Activated B cell treated with CpG ODN at 0.5 μM for 24 hours (primary cell): Measurements from ENCODE around the gene KIAA0825. TPM values are rescaled to one million over a fixed set of nuclear protein-coding genes. Genes with fewer than 3 reads are reported as not detected.

Experiments used
- ATAC-seq: fragments of 200-7000 bp; cut with Tn5 transposase; one replicate; pipeline ENCODE4 v1.10.0; 2021; ENCODE audit warnings: low read depth, mild to moderate bottlenecking, moderate library complexity
- CTCF ChIA-PET: fragments of 350-600 bp; sonication (Branson Sonifier 250); formaldehyde crosslinking; loops from one replicate; lab custom pipeline; 2021; ENCODE audit warnings: antibody characterized with exemption; lab: Charles Lee
- POLR2A ChIA-PET: fragments of 350-600 bp; sonication (Branson Sonifier 250); formaldehyde crosslinking; loops from one replicate; lab custom pipeline; 2021; ENCODE audit warnings: antibody characterized with exemption; lab: Charles Lee
- DNase-seq: peaks from one replicate; pipeline ENCODE4 v3.0.0; 2022
- H3K27ac Mint-ChIP-seq: one replicate; pipeline ENCODE4 v1.8.0; 2020; ENCODE audit warnings: mixed read lengths
- H3K27me3 Mint-ChIP-seq: one replicate; pipeline ENCODE4 v1.8.0; 2021; ENCODE audit warnings: mixed read lengths
- H3K36me3 Mint-ChIP-seq: one replicate; pipeline ENCODE4 v1.8.0; 2021; ENCODE audit warnings: low read depth, mixed read lengths
- H3K4me1 Mint-ChIP-seq: one replicate; pipeline ENCODE4 v1.8.0; 2021; ENCODE audit warnings: mixed read lengths
- H3K4me3 Mint-ChIP-seq: one replicate; pipeline ENCODE4 v1.8.0; 2020; ENCODE audit warnings: mild to moderate bottlenecking, mixed read lengths
- H3K9me3 Mint-ChIP-seq: one replicate; pipeline ENCODE4 v1.8.0; 2020; ENCODE audit warnings: mixed read lengths
- intact Hi-C: fragments of 100-400 bp; cut with micrococcal nuclease; formaldehyde crosslinking; loops from one replicate; pipeline ENCODE4 v1.15.1; 2024
- total RNA-seq: library from RNA; stranded (reverse); gene quantifications from 2 replicates; pipeline ENCODE4 v1.2.3, GENCODE V29; 2022
- TF ChIP-seq, protein P1 (sequence below): fragments of 200-600 bp; IDR thresholded peaks from one replicate; pipeline ENCODE4 v1.8.0; 2022; ENCODE audit warnings: antibody characterized with exemption, mild to moderate bottlenecking

KIAA0825 gene
- total RNA-seq, 1 donor from 2014 or later: 2.3 TPM

GRCh38 chr5:94508461-94509148 lies 109.8 kb downstream of the KIAA0825 start:
- no peaks in the 10 kb centered on the region for H3K27me3 Mint-ChIP-seq
- H3K9me3 Mint-ChIP-seq: no peaks in the 10 kb centered on the region
- CTCF ChIA-PET: no interaction called here
- TF ChIP-seq, protein P1, sequence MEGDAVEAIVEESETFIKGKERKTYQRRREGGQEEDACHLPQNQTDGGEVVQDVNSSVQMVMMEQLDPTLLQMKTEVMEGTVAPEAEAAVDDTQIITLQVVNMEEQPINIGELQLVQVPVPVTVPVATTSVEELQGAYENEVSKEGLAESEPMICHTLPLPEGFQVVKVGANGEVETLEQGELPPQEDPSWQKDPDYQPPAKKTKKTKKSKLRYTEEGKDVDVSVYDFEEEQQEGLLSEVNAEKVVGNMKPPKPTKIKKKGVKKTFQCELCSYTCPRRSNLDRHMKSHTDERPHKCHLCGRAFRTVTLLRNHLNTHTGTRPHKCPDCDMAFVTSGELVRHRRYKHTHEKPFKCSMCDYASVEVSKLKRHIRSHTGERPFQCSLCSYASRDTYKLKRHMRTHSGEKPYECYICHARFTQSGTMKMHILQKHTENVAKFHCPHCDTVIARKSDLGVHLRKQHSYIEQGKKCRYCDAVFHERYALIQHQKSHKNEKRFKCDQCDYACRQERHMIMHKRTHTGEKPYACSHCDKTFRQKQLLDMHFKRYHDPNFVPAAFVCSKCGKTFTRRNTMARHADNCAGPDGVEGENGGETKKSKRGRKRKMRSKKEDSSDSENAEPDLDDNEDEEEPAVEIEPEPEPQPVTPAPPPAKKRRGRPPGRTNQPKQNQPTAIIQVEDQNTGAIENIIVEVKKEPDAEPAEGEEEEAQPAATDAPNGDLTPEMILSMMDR: no peak
- intact Hi-C loops: no loop called here
- H3K4me1 Mint-ChIP-seq: no peaks in the 10 kb centered on the region
- no peak for ATAC-seq
- no peak overlapping the region for H3K27ac Mint-ChIP-seq
- no peak for DNase-seq
- POLR2A ChIA-PET: no interaction called here
- no peaks in the 10 kb centered on the region for H3K36me3 Mint-ChIP-seq
- H3K4me3 Mint-ChIP-seq: no peak overlapping the region

DNA sequence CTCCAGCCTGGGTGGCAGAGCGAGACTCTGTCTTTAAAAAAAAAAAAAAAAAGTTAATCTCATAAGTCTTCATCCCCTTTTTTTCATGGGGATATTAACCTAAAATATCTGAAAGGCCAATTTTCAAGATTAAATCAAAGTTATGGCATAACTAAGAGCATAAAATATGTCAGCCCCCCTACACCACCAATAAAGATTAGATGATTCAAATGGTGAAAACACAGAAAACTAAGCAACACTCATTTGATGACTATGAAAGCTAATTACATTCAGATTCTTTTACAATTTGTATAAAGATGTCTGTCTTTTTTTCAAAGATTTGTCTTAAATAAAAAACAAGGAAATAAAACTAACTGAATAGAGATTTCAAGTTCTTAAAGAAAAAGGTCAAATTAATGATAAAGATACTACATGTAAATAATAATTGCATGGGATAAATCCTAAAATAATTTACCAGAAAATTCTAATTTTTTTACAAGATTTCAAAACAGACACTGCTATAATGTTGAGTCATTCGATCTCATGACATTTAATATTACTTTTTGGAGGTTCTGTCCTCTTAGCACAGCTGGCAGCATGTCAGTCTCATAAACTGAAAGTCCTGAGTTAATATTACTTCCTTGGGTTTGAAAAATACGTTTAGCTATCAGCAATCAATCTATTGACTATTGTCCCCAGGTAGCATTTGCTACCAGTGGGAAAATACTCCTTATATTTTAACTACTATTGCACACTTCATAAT lies 112.9 kb downstream of the KIAA0825 start:
- Mint-ChIP-seq H3K4me1 (no peaks in the 10 kb centered on the region), H3K36me3 (no peaks in the 10 kb centered on the region), H3K4me3 (no peak overlapping the region), H3K9me3 (no peaks in the 10 kb centered on the region), H3K27ac (no peak overlapping the region), H3K27me3 (no peaks in the 10 kb centered on the region)
- TF ChIP-seq, protein P1: no peak
- intact Hi-C loops: no loop called here
- ATAC-seq: no peak
- POLR2A ChIA-PET: no interaction called here
- CTCF ChIA-PET: no interaction called here
- DNase-seq: no peak

GRCh38 chr5:94503677-94504076 lies 114.7 kb downstream of the KIAA0825 start:
- POLR2A ChIA-PET: no interaction called here
- no peak for ATAC-seq
- no peaks in the 10 kb centered on the region for H3K9me3 Mint-ChIP-seq
- DNase-seq: no peak
- no peak overlapping the region for H3K27ac Mint-ChIP-seq
- TF ChIP-seq, protein P1: no peak
- intact Hi-C loops: no loop called here
- CTCF ChIA-PET: no interaction called here
- no peak overlapping the region for H3K4me3 Mint-ChIP-seq
- H3K27me3 Mint-ChIP-seq: no peaks in the 10 kb centered on the region
- no peaks in the 10 kb centered on the region for H3K4me1 Mint-ChIP-seq
- no peaks in the 10 kb centered on the region for H3K36me3 Mint-ChIP-seq

- no peak overlapping the region for H3K4me3 Mint-ChIP-seq
- ATAC-seq (no peak), DNase-seq (no peak)
- H3K4me1 Mint-ChIP-seq: no peaks in the 10 kb centered on the region
- intact Hi-C loops: no loop called here
- TF ChIP-seq, protein P1: no peak
- H3K9me3 Mint-ChIP-seq: no peaks in the 10 kb centered on the region
- H3K27ac Mint-ChIP-seq: no peak overlapping the region
- CTCF ChIA-PET: no interaction called here
- no peaks in the 10 kb centered on the region for H3K36me3 Mint-ChIP-seq
- POLR2A ChIA-PET: no interaction called here
- H3K27me3 Mint-ChIP-seq: no peaks in the 10 kb centered on the region
Observed at GRCh38 chr5:94501365-94501764, 117.0 kb downstream of the KIAA0825 start.

GRCh38 chr5:94499806-94500205 lies 118.6 kb downstream of the KIAA0825 start:
- Mint-ChIP-seq H3K27ac (no peak overlapping the region), H3K4me1 (no peaks in the 10 kb centered on the region), H3K4me3 (no peak overlapping the region), H3K9me3 (no peaks in the 10 kb centered on the region), H3K36me3 (no peaks in the 10 kb centered on the region), H3K27me3 (no peaks in the 10 kb centered on the region)
- ATAC-seq (no peak), DNase-seq (no peak)
- intact Hi-C loops: no loop called here
- POLR2A ChIA-PET: no interaction called here
- TF ChIP-seq, protein P1: no peak
- CTCF ChIA-PET: no interaction called here
